ENCODE measurements around the gene CFAP45. TPM values are rescaled to one million over a fixed set of nuclear protein-coding genes. Genes with fewer than 3 reads are reported as not detected.
A peak's percentile ranks its signal among the peaks of the same experiment; 100 is the strongest.

The CFAP45 gene
- total RNA-seq, 4 donors from 2014 or later: 0.48 to 0.95 TPM; not detected in 2

- H3K36me3 ChIP-seq: no peaks in the 10 kb centered on the region
- intact Hi-C loops (cut with DNase I): loop anchor here (5.0 kb wide), 1 partner anchor 108 kb away; the partner anchor contains the start of gene DUSP23
- TF ChIP-seq POLR2A (IDR thresholded peaks at IDR 0.05): no peak
- TF ChIP-seq, protein P1, sequence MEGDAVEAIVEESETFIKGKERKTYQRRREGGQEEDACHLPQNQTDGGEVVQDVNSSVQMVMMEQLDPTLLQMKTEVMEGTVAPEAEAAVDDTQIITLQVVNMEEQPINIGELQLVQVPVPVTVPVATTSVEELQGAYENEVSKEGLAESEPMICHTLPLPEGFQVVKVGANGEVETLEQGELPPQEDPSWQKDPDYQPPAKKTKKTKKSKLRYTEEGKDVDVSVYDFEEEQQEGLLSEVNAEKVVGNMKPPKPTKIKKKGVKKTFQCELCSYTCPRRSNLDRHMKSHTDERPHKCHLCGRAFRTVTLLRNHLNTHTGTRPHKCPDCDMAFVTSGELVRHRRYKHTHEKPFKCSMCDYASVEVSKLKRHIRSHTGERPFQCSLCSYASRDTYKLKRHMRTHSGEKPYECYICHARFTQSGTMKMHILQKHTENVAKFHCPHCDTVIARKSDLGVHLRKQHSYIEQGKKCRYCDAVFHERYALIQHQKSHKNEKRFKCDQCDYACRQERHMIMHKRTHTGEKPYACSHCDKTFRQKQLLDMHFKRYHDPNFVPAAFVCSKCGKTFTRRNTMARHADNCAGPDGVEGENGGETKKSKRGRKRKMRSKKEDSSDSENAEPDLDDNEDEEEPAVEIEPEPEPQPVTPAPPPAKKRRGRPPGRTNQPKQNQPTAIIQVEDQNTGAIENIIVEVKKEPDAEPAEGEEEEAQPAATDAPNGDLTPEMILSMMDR (IDR thresholded peaks at IDR 0.05): no peak
- H3K27ac ChIP-seq: peak overlapping the region in 3 of 4 donors; percentile 52 to 68 (median 63)
- DNase-seq: no peak
- WGBS, 2 donors: 73 to 81% methylated on average over 6 to 8 of the region's 8 CpGs
- no peaks in the 10 kb centered on the region for H3K27me3 ChIP-seq
- no peak overlapping the region for H3K4me3 ChIP-seq
- H3K4me1 ChIP-seq: peaks cover 10 to 35% (median 16%) of the 10 kb centered on the region in 3 donors
- H3K9me3 ChIP-seq: no peaks in the 10 kb centered on the region
These were observed 9.6 kb downstream of the CFAP45 start for GRCh38 chr1:159890390-159890789.

DNA sequence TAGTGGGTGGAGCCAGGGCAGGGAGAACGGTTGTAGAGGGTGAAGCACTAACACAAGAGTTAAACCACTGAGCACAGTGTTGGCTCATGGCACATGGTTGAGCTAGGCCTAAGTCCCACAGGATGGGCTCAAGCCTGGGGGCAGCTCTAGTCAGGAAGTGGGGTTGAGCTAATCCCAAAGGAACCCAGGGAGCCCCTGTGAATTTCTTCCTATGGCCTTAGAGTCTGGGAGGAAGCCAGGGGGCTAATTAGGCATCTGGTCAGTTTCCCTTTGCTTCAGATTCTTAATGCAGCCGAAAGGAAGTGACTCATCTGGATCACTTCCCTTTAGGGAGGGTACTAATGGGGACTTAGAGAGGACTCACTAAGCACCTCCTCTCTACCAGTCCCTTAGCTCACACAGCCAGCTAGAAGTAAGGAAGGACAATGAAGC lies 10.1 kb downstream of the CFAP45 start:
- intact Hi-C loops (cut with DNase I): loop anchor here (5.0 kb wide), 1 partner anchor 108 kb away; the partner anchor contains the start of gene DUSP23
- Histone ChIP-seq H3K36me3 (no peaks in the 10 kb centered on the region), H3K4me3 (peak overlapping the region in 1 of 4 donors; percentile 2), H3K4me1 (peaks cover 10 to 32% (median 16%) of the 10 kb centered on the region in 3 donors), H3K27me3 (no peaks in the 10 kb centered on the region), H3K27ac (peak overlapping the region; percentile 52 to 78 (median 66)), H3K9me3 (no peaks in the 10 kb centered on the region)
- 0% methylated on average over 1 to 2 of the region's 2 CpGs for whole genome bisulfite sequencing, 2 donors
- TF ChIP-seq, protein P1 (IDR thresholded peaks at IDR 0.05): peak in 1 of 6 experiments; percentile 8
- TF ChIP-seq POLR2A (IDR thresholded peaks at IDR 0.05): no peak
- DNase-seq: no peak

GRCh38 chr1:159889202-159889601 lies 10.8 kb downstream of the CFAP45 start:
- Histone ChIP-seq H3K9me3 (no peaks in the 10 kb centered on the region), H3K27me3 (no peaks in the 10 kb centered on the region), H3K4me1 (peaks cover 10 to 32% (median 16%) of the 10 kb centered on the region in 3 donors), H3K4me3 (no peak overlapping the region), H3K27ac (peak overlapping the region; percentile 52 to 78 (median 66)), H3K36me3 (no peaks in the 10 kb centered on the region)
- intact Hi-C loops (cut with DNase I): no loop called here
- WGBS, 2 donors: 92 to 97% methylated on average over 4 of the region's 4 CpGs
- TF ChIP-seq POLR2A (IDR thresholded peaks at IDR 0.05): no peak
- no peak for DNase-seq

DNA sequence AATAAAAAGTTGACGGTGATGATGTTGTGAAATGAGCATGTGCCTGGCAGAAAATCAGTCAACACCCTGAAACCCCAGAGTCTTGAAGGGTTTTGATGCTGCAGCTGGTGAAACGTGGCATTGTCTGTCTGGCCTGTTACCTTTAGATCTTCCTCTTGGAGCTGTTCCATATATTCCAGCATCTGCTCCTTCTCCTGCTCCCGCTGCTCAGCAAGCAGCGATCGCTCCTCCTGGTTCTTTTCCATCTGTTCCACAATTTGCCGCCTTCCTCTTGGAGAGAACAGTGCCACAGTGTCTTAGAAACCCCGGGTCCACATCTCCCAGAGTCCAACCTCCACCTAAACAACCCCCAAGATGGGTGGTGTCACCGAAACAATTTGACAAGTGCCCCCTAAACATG lies 15.7 kb downstream of the CFAP45 start:
- peaks cover 5 to 37% (median 16%) of the 10 kb centered on the region in 3 donors for H3K4me1 ChIP-seq
- H3K27ac ChIP-seq: no peak overlapping the region
- 77 to 78% methylated on average over 8 of the region's 8 CpGs for WGBS, 2 donors
- TF ChIP-seq, protein P1 (IDR thresholded peaks at IDR 0.05): no peak
- no peak for TF ChIP-seq POLR2A (IDR thresholded peaks at IDR 0.05)
- no peak overlapping the region for H3K4me3 ChIP-seq
- H3K9me3 ChIP-seq: no peaks in the 10 kb centered on the region
- intact Hi-C loops (cut with DNase I): no loop called here
- H3K27me3 ChIP-seq: no peaks in the 10 kb centered on the region
- H3K36me3 ChIP-seq: no peaks in the 10 kb centered on the region
- no peak for DNase-seq

GRCh38 chr1:159883134-159883533 lies 16.8 kb downstream of the CFAP45 start:
- H3K4me1 ChIP-seq: peaks cover 5 to 32% (median 16%) of the 10 kb centered on the region in 3 donors
- 90 to 98% methylated on average over 3 of the region's 4 CpGs for WGBS, 2 donors
- peak overlapping the region in 1 of 4 donors; percentile 69 for H3K27ac ChIP-seq
- no peak overlapping the region for H3K4me3 ChIP-seq
- DNase-seq: no peak
- TF ChIP-seq POLR2A (IDR thresholded peaks at IDR 0.05): no peak
- TF ChIP-seq, protein P1 (IDR thresholded peaks at IDR 0.05): no peak
- no peaks in the 10 kb centered on the region for H3K27me3 ChIP-seq
- H3K9me3 ChIP-seq: no peaks in the 10 kb centered on the region
- H3K36me3 ChIP-seq: no peaks in the 10 kb centered on the region
- intact Hi-C loops (cut with DNase I): no loop called here

GRCh38 chr1:159882527-159882862 lies 17.5 kb downstream of the CFAP45 start:
- no peak for DNase-seq
- TF ChIP-seq POLR2A (IDR thresholded peaks at IDR 0.05): no peak
- TF ChIP-seq, protein P1 (IDR thresholded peaks at IDR 0.05): no peak
- WGBS, 2 donors: 70 to 79% methylated on average over 2 of the region's 2 CpGs
- H3K4me3 ChIP-seq: no peak overlapping the region
- H3K4me1 ChIP-seq: peaks cover 5 to 32% (median 16%) of the 10 kb centered on the region in 3 donors
- no peaks in the 10 kb centered on the region for H3K9me3 ChIP-seq
- no peaks in the 10 kb centered on the region for H3K36me3 ChIP-seq
- H3K27me3 ChIP-seq: no peaks in the 10 kb centered on the region
- intact Hi-C loops (cut with DNase I): no loop called here
- H3K27ac ChIP-seq: peak overlapping the region; percentile 69 to 78 (median 72)
